OCI-LY7 (cell line): ENCODE measurements around the gene PALLD. TPM values are rescaled to one million over a fixed set of nuclear protein-coding genes. Genes with fewer than 3 reads are reported as not detected.

ENCODE experiments used
- BruUV-seq: library from RNA; stranded (reverse); fragments of 400-500 nt; replicated peaks from 2 replicates; lab custom pipeline; 2021; lab: Mats Ljungman, UMichigan
- CTCF ChIA-PET: fragments of 300-600 bp; sonication (Branson Sonifier 250); formaldehyde crosslinking; loops from one replicate; lab custom pipeline; 2022; ENCODE audit warnings: antibody characterized with exemption; ENCODE audit not compliant: unreplicated experiment; lab: Charles Lee
- POLR2A ChIA-PET: fragments of 300-600 bp; sonication (Branson Sonifier 250); formaldehyde crosslinking; loops from one replicate; lab custom pipeline; 2022; ENCODE audit warnings: antibody characterized with exemption; lab: Charles Lee
- DNase-seq: peaks from one replicate; pipeline ENCODE4 v3.0.0-alpha.2; 2015; ENCODE audit warnings: low spot score
- H2AFZ ChIP-seq: fragments of 200-600 bp; sonication (generic), shearing (Covaris generic); 2 replicates; pipeline ENCODE4 v1.6.1; 2014; ENCODE audit warnings: mild to moderate bottlenecking, antibody characterized with exemption, low read length, moderate library complexity
- H3K27ac ChIP-seq: fragments of 200-600 bp; sonication (generic); 2 replicates; pipeline ENCODE4 v1.5.1; 2014; ENCODE audit warnings: mixed run types, low read depth, mild to moderate bottlenecking, moderate library complexity, low read length, inconsistent platforms; ENCODE audit not compliant: poor library complexity, severe bottlenecking
- H3K36me3 ChIP-seq: fragments of 200-600 bp; sonication (generic); 2 replicates; pipeline ENCODE4 v1.6.1; 2014; ENCODE audit warnings: mild to moderate bottlenecking, antibody characterized with exemption, low read length, moderate library complexity, mixed read lengths; ENCODE audit not compliant: insufficient read depth
- H3K4me1 ChIP-seq: fragments of 200-600 bp; sonication (generic); 2 replicates; pipeline ENCODE4 v1.5.1; 2014; ENCODE audit warnings: mild to moderate bottlenecking, low read length; ENCODE audit not compliant: insufficient read depth, poor library complexity, severe bottlenecking
- H3K4me2 ChIP-seq: fragments of 200-600 bp; sonication (generic); 2 replicates; pipeline ENCODE4 v1.6.1; 2014; ENCODE audit warnings: mild to moderate bottlenecking, low read length
- H3K4me3 ChIP-seq: fragments of 200-600 bp; sonication (generic); 2 replicates; pipeline ENCODE4 v1.5.1; 2014; ENCODE audit warnings: mild to moderate bottlenecking, low read depth, low read length; ENCODE audit not compliant: poor library complexity, severe bottlenecking
- H3K79me2 ChIP-seq: fragments of 200-600 bp; sonication (generic); 2 replicates; pipeline ENCODE4 v1.6.1; 2016; ENCODE audit warnings: low read depth, mild to moderate bottlenecking, low read length, moderate library complexity, mixed read lengths; ENCODE audit not compliant: insufficient read depth
- H3K9me2 ChIP-seq: fragments of 200-600 bp; sonication (generic); 2 replicates; pipeline ENCODE4 v1.6.1; 2016; ENCODE audit warnings: mild to moderate bottlenecking, low read length, mixed read lengths; ENCODE audit not compliant: insufficient read depth
- H3K9me3 ChIP-seq: fragments of 200-600 bp; sonication (generic); 2 replicates; pipeline ENCODE4 v1.6.1; 2014; ENCODE audit warnings: mild to moderate bottlenecking, mixed run types, low read length, mixed read lengths
- H4K20me1 ChIP-seq: fragments of 200-600 bp; sonication (generic); 2 replicates; pipeline ENCODE4 v1.6.1; 2014; ENCODE audit warnings: mild to moderate bottlenecking, antibody characterized with exemption, low read length, moderate library complexity, mixed read lengths; ENCODE audit not compliant: insufficient read depth
- EZH2phosphoT487 ChIP-seq: fragments of 200-600 bp; sonication (generic); IDR thresholded peaks from 2 replicates; pipeline ENCODE4 v1.6.1; 2018; ENCODE audit warnings: low read depth, borderline replicate concordance, mild to moderate bottlenecking, mixed run types, antibody characterized with exemption, low read length, moderate library complexity, mixed read lengths
- intact Hi-C: fragments of 100-400 bp; cut with micrococcal nuclease; formaldehyde crosslinking; loops from one replicate; pipeline ENCODE4 v1.10.0; 2022; ENCODE audit not compliant: unreplicated experiment
- total RNA-seq, 2 experiments: library from RNA; depleted of rRNA in 1 of 2; stranded (reverse); fragments of >200 nt in 1 of 2; shearing (Covaris generic) in 1 of 2; gene quantifications; 2 replicates each; pipeline ENCODE4 v1.2.3, GENCODE V29; 2014 to 2022
- TF ChIP-seq, protein P1 (sequence below): fragments of 200-600 bp; sonication (generic); conservative IDR thresholded peaks from 2 replicates; pipeline ENCODE4 v1.5.1; 2014; ENCODE audit warnings: mild to moderate bottlenecking, antibody characterized with exemption, low read length, moderate library complexity, mixed read lengths

Gene PALLD
- total RNA-seq, 2 experiments from 2014 or later, result 0.73 to 2.8 TPM

DNA sequence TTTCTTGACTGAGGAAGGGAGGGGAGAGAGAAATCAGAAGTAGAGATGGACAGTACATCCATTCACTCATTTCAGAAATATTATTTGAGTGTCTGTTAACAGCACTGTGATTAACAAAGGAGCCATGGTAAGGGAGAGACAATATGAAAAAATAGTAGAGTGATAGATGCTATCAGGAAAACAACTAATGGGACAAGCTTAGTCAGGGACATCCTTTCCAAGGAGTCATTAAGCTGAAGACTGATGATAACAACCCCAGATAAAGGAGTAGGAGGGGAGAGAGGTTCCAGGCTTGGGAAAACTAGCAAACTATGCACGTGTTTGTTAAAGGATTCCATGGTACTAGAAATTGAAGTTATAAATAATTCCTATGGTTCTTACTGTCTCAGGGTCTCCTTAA, 391.0 kb downstream of the PALLD start:
- Histone ChIP-seq H3K4me3 (no peak overlapping the region), H4K20me1 (no peaks in the 10 kb centered on the region), H3K27ac (no peak overlapping the region), H3K79me2 (no peaks in the 10 kb centered on the region), H2AFZ (no peak overlapping the region), H3K36me3 (no peaks in the 10 kb centered on the region), H3K9me3 (no peaks in the 10 kb centered on the region), H3K4me1 (no peaks in the 10 kb centered on the region), H3K4me2 (no peak overlapping the region), H3K9me2 (no peaks in the 10 kb centered on the region)
- intact Hi-C loops, result no loop called here
- TF ChIP-seq EZH2phosphoT487, result no peak
- TF ChIP-seq, protein P1, sequence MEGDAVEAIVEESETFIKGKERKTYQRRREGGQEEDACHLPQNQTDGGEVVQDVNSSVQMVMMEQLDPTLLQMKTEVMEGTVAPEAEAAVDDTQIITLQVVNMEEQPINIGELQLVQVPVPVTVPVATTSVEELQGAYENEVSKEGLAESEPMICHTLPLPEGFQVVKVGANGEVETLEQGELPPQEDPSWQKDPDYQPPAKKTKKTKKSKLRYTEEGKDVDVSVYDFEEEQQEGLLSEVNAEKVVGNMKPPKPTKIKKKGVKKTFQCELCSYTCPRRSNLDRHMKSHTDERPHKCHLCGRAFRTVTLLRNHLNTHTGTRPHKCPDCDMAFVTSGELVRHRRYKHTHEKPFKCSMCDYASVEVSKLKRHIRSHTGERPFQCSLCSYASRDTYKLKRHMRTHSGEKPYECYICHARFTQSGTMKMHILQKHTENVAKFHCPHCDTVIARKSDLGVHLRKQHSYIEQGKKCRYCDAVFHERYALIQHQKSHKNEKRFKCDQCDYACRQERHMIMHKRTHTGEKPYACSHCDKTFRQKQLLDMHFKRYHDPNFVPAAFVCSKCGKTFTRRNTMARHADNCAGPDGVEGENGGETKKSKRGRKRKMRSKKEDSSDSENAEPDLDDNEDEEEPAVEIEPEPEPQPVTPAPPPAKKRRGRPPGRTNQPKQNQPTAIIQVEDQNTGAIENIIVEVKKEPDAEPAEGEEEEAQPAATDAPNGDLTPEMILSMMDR, result no peak
- BruUV-seq, result no TSS peak
- no peak for DNase-seq
- ChIA-PET CTCF (no interaction called here), POLR2A (interaction anchor here (0.6 kb wide), 1 partner anchor 31 kb away, joined by 5 read pairs; no protein-coding TSS in a partner anchor)

DNA sequence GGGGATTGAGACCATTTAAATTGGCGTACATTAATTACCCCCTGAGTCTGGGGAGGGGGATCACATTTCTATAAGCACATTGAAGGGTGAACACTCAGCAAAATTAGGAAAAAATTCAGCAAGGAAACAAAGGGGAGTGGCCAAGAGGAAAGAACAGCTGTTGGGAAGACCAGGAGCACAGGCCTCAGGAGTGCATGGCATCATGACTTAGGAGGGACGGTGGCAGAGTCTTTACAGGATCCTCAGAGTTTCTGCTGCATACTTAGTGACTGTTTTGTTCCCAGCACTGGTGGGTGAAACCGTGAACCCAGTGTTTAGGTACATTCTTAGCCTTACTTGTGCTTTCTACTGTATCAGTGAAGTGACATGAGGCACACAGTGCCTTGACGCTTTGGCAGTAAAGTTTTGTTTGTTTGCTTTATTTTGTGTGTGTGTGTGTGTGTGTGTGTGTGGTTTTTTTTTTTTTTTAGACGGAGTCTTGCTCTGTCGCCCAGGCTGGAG, 391.9 kb downstream of the PALLD start:
- Histone ChIP-seq H3K79me2 (no peaks in the 10 kb centered on the region), H3K9me2 (no peaks in the 10 kb centered on the region), H4K20me1 (no peaks in the 10 kb centered on the region), H3K4me1 (no peaks in the 10 kb centered on the region), H3K4me2 (no peak overlapping the region), H3K27ac (no peak overlapping the region), H3K36me3 (no peaks in the 10 kb centered on the region), H3K9me3 (no peaks in the 10 kb centered on the region), H3K4me3 (no peak overlapping the region), H2AFZ (no peak overlapping the region)
- CTCF ChIA-PET, result no interaction called here
- POLR2A ChIA-PET, result no interaction called here
- TF ChIP-seq, protein P1, result no peak
- no peak for TF ChIP-seq EZH2phosphoT487
- no peak for DNase-seq
- intact Hi-C loops, result no loop called here
- no TSS peak for BruUV-seq

DNA sequence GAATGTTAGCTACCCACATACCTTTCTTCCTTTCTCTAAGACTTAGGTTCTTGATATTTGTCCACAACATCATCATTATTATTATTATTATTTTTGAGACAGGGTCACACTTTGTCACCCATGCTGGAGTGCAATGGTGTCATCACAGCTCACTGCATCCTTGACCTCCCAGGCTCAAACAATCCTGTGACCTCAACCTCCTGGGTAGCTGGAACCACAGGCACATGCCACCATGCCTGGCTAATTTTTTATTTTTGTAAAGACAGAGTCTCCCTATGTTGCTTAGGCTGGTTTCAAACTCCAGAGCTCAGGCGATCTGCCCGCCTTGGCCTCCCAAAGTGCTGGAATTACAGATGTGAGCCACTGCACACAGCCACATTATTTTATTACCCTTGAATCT, 394.2 kb downstream of the PALLD start:
- intact Hi-C loops, result no loop called here
- Histone ChIP-seq H3K4me3 (no peak overlapping the region), H2AFZ (no peak overlapping the region), H3K4me2 (no peak overlapping the region), H3K36me3 (no peaks in the 10 kb centered on the region), H3K9me2 (no peaks in the 10 kb centered on the region), H4K20me1 (no peaks in the 10 kb centered on the region), H3K9me3 (no peaks in the 10 kb centered on the region), H3K27ac (no peak overlapping the region), H3K79me2 (no peaks in the 10 kb centered on the region), H3K4me1 (no peaks in the 10 kb centered on the region)
- POLR2A ChIA-PET, result no interaction called here
- no peak for DNase-seq
- TF ChIP-seq EZH2phosphoT487, result no peak
- TF ChIP-seq, protein P1, result no peak
- BruUV-seq, result no TSS peak
- CTCF ChIA-PET, result no interaction called here
